SHP77 treated with DMSO at 0.1 percent for 48 hours (cell line): ENCODE results near the gene RASGEF1B.
"Not testable (repeated sequence)": the region's sequence is repeated elsewhere in the genome, so short reads cannot be mapped to it uniquely, and the experiment has no call there.

ENCODE experiments used
- DNase-seq: peaks from one replicate; lab custom pipeline; 2025; lab: John Stamatoyannopoulos, UW

The RASGEF1B gene

GRCh38 chr4:81498046-81498445 is 26.3 kb upstream of the RASGEF1B start:
- no peak for DNase-seq

GRCh38 chr4:81495345-81495744 is 23.6 kb upstream of the RASGEF1B start:
- DNase-seq: no peak

DNA sequence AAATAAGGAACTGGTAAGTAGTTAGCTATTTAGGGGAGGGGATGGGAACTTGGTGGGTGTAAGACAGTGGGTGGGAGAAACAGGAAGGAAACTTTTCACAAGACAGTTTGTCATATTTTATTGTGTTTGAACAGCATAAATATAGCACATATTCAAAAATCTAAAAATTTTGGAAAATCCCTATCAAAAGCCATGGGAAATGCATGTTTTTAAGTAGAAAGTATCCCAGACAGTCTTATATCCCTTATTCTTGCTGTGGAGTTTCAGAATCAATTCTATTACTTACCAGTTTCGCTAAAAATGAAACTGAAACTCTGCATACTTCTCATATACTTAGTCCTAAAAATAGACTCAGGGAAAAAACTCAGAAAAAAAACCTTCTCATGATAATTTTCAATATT is 22.3 kb upstream of the RASGEF1B start:
- no peak for DNase-seq

DNA sequence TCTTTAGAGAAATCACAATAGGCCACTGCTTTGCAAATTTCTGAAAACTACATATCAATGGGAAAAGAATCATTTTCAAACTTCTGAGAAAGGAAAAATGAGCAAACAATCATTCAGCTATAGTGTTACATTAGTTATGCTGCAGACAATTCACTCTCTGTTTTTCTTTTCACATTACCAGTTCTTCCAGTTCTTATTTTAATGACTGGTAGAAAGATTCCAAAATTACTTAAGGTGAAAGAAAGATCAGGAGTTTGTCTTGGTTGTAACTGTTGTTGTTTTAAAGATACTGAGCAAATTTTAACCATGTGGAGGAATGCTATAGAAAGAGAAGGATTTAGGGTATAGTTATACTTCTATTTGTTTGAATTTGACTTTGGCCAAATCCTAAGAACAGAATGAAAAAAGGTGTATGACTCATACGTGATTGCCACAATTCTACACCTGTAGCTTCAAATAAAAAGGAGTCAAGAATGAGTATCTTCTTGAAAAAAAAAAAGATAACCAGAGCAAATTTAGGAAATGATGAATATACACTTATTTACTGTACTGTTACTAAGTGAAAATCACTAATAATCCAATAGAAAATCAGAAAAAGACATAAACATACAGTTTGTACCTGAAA is 21.0 kb upstream of the RASGEF1B start:
- DNase-seq: no peak

- DNase-seq: no peak
Measured at GRCh38 chr4:81491943-81492342, 20.2 kb upstream of the RASGEF1B start.

DNA sequence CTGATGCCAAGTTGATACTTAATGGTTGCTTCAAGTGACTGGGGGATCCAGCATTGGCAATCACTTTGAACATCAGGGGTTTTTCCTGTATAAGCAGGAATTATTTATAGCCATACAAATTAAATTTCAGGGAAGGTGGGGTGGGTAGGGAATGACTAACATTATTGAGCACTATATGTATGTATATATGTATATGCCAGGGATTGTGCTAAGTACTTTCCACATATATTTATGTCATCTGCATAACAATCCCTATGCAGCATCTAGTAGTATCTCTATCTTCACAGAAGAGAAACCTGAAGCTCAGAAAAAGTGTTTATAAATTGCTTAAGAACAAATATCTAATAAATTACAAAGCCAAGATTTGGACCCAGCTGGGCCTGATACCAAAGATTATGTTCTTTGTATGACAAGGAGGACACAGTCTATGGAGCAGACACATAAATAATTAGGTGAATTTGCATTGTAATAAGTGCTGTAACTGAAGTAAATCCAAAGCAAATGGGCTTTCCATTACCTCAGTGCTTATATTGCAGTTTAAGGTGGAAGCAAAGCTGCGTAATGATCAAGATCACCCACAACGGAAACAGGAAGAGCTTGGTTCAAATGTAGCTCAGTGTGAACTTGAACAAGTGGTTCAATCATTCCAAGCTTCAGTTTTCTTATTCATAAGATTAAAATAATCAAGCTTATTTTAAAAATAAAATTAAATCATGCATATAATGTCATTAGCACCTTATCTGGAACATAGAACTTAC is 18.9 kb upstream of the RASGEF1B start:
- DNase-seq: no peak

- no peak for DNase-seq
Measured at GRCh38 chr4:81486502-81486901, 14.8 kb upstream of the RASGEF1B start.

DNA sequence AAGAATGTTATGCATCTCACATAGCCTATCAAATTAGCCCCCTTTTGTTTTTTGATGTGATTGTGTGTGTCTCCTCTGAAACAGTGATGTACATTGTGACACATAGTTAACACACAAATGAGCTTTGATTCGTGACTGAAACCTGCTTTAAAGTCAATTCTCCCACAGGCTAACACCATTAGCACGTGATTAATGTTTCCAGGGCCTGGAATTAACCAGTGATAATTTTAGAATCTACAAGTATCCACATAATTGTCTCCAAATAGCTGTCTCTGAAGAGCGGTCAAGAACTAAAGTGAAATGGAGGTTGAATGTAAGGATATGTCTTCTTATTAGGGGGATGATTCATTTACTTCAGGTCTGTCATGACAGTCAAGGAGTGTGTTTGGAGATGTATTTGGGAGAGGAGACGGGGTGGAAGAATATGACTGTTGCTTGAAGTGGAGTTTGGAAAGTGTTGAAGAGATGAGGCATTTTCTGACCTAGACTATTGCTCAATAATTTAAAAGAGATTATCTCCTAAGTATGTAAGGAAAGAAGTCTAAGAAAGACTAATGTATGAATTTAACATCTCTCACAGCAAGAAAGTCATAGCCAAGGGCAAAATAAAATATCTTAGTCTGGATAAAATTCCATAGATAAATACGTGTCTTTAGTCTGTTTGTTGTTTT is 13.7 kb upstream of the RASGEF1B start:
- DNase-seq: no peak

- DNase-seq: no peak
Measured at GRCh38 chr4:81482326-81482725, 10.6 kb upstream of the RASGEF1B start.

- DNase-seq: no peak
Measured at GRCh38 chr4:81481151-81481550, 9.4 kb upstream of the RASGEF1B start.

GRCh38 chr4:81479573-81479972 is 7.9 kb upstream of the RASGEF1B start:
- not testable (repeated sequence) for DNase-seq

DNA sequence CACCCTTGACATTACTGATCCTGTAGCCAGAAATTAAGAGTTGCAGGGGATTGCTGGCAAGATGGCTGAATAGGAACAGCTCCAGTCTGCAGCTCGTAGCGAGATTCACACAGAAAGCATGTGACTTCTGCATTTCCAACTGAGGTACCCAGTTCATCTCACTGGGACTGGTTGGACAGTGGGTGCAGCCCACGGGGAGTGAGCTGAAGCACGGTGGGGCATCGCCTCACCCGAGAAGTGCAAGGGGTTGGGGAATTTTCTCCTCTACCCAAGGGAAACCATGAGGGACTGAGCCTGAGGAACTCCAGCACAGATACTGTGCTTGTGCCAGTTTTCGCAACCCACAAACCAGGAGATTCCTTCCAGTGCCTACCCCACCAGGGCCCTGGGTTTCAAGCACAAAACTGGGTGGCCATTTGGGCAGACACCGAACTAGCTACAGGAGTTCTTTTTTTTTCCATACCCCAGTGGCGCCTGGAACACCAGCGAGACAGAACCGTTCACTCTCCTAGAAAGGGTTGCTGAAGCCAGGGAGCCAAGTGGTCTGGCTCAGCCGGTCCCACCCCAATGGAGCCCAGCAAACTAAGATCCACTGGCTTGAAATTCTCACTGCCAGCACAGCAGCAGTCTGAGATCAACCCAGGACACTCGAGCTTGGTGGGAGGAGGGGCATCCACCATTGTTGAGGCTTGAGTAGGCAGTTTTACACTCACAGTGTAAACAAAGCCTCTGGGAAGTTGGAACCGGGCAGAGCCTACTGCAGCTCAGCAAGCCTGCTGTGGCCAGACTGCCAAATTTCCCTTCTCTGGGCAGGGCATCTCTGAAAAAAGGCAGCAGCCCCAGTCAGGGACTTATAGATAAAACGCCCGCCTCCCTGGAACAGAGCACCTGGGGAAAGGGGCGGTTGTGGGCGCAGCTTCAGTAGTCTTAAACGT is 1.9 kb upstream of the RASGEF1B start:
- not testable (repeated sequence) for DNase-seq

- no peak for DNase-seq
Measured at GRCh38 chr4:81472281-81473182, 825 bp upstream of the RASGEF1B start.

GRCh38 chr4:81471298-81471587 is 464 bp downstream of the RASGEF1B start:
- no peak for DNase-seq

- DNase-seq: no peak
Measured at GRCh38 chr4:81470456-81471297, 1.0 kb downstream of the RASGEF1B start.

- no peak for DNase-seq
Measured at GRCh38 chr4:81469781-81470455, 1.8 kb downstream of the RASGEF1B start.

DNA sequence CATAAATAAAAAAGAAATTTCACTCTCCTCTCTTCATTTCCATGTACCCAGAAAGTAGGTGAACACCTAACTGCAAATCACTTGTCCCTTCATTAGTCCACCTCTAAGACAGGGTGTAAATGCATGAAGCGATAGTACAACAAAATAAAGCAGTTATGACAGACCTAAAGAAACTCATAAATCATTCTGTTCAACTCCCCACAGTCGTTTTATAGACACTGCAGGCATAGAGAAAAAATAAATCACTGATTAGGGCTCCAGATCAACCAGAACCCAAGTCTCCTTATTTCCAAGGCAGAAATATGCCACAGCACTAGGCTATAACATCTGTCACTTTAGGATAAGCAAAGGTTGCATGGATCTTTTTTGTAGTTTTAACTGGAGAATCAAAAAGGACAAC is 3.0 kb downstream of the RASGEF1B start:
- DNase-seq: no peak

- no peak for DNase-seq
Measured at GRCh38 chr4:81467672-81467964, 4.1 kb downstream of the RASGEF1B start.

GRCh38 chr4:81466841-81467671 is 4.7 kb downstream of the RASGEF1B start:
- peak; percentile 37 for DNase-seq
